GM21737 (cell line): ENCODE results near the gene OPN4.

Experiments
- ATAC-seq: cut with Tn5 transposase; IDR thresholded peaks from one replicate; pipeline ENCODE4 v1.9.1; 2021; ENCODE audit warnings: mild to moderate bottlenecking, moderate library complexity; ENCODE audit not compliant: unreplicated experiment

Gene OPN4

GRCh38 chr10:86646933-86647332 lies 7.4 kb upstream of the OPN4 start:
- no peak for ATAC-seq

GRCh38 chr10:86647773-86648703 lies 6.3 kb upstream of the OPN4 start:
- ATAC-seq, result no peak

GRCh38 chr10:86648704-86649427 lies 5.5 kb upstream of the OPN4 start:
- no peak for ATAC-seq

GRCh38 chr10:86649471-86650150 lies 4.7 kb upstream of the OPN4 start:
- no peak for ATAC-seq

GRCh38 chr10:86650151-86650550 lies 4.2 kb upstream of the OPN4 start:
- no peak for ATAC-seq

GRCh38 chr10:86651021-86651471 lies 3.3 kb upstream of the OPN4 start:
- no peak for ATAC-seq

- ATAC-seq, result no peak
Measured at GRCh38 chr10:86651631-86652331, 2.6 kb upstream of the OPN4 start.

GRCh38 chr10:86652361-86653202 lies 1.8 kb upstream of the OPN4 start:
- no peak for ATAC-seq

GRCh38 chr10:86653379-86653778 lies 968 bp upstream of the OPN4 start:
- ATAC-seq, result no peak

- no peak for ATAC-seq
Measured at GRCh38 chr10:86653987-86654386, 360 bp upstream of the OPN4 start.

GRCh38 chr10:86655173-86655540 lies 810 bp downstream of the OPN4 start:
- no peak for ATAC-seq

GRCh38 chr10:86655596-86655995 lies 1.2 kb downstream of the OPN4 start:
- ATAC-seq, result no peak

- no peak for ATAC-seq
Measured at GRCh38 chr10:86657011-86657395, 2.7 kb downstream of the OPN4 start.

- no peak for ATAC-seq
Measured at GRCh38 chr10:86657396-86658011, 3.2 kb downstream of the OPN4 start.

- no peak for ATAC-seq
Measured at GRCh38 chr10:86658261-86658741, 4.0 kb downstream of the OPN4 start.

GRCh38 chr10:86658751-86659150 lies 4.4 kb downstream of the OPN4 start:
- no peak for ATAC-seq

- ATAC-seq, result no peak
Measured at GRCh38 chr10:86659161-86659691, 4.9 kb downstream of the OPN4 start.

GRCh38 chr10:86659721-86660453 lies 5.5 kb downstream of the OPN4 start:
- ATAC-seq, result no peak
